ENCODE measurements around the gene GAD1. TPM values are rescaled to one million over a fixed set of nuclear protein-coding genes. Genes with fewer than 3 reads are reported as not detected.

The GAD1 gene
- total and polyA plus RNA-seq, 2 of the 4 experiments (the other 2 are of a cell fraction) = not detected

DNA sequence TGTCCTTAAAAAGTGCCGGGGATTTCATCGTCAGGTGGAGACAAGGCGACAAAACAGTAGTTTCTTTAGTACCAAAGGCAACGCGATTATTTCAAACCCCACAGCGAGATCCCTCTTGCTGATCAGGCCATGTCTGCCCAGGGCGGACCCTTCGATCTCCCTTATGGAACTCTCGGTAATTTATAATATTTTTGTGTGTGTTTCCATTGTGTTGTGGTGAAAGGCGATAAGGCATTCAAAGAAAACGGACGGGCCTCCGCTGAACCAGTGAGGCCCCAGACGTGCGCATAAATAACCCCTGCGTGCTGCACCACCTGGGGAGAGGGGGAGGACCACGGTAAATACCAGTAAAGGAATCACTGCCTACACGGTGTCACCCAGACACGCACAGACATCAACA lies 1.4 kb upstream of the GAD1 start:
- no peaks in the 10 kb centered on the region for H3K79me1 ChIP-seq (ENCODE audit: low read depth in 1 of 2, low read length in 2 of 2)
- dilution Hi-C loops (cut with HindIII; ENCODE audit: low sequenced_read_pairs, unreplicated experiment) (loop anchor here (25.0 kb wide), 1 partner anchor 403 kb away; no protein-coding TSS in a partner anchor), in situ Hi-C loops (cut with MboI; ENCODE audit: low sequenced_read_pairs) (loop anchor here (10.0 to 25.0 kb wide), 4 partner anchors 411 to 1378 kb away; no protein-coding TSS in a partner anchor), intact Hi-C loops (cut with micrococcal nuclease) (loop anchor here (10.0 kb wide), 1 partner anchor 881 kb away; no protein-coding TSS in a partner anchor)
- DNase-seq = no peak
- H4K8ac ChIP-seq (ENCODE audit: low read depth in 2 of 2, low read length in 2 of 2) = no peak overlapping the region
- no peaks in the 10 kb centered on the region for H3K9me1 ChIP-seq (ENCODE audit: insufficient read depth, low read length)
- no peak overlapping the region for H4K91ac ChIP-seq (ENCODE audit: insufficient read depth, low read depth, low read length)
- no peak overlapping the region for H3K27ac ChIP-seq (ENCODE audit: insufficient read depth, low read length)
- no peak for TF ChIP-seq MAZ (IDR thresholded peaks at IDR 0.05; ENCODE audit: borderline replicate concordance, low read depth, low read length)
- no peak for TF ChIP-seq MAFK (IDR thresholded peaks at IDR 0.05; ENCODE audit: low read depth, low read length)
- no peak for TF ChIP-seq CEBPB (IDR thresholded peaks at IDR 0.05; ENCODE audit: low read depth, low read length)
- TF ChIP-seq MXI1 (IDR thresholded peaks at IDR 0.05; ENCODE audit: borderline replicate concordance, low read depth, low read length) = no peak
- TF ChIP-seq, protein P1, sequence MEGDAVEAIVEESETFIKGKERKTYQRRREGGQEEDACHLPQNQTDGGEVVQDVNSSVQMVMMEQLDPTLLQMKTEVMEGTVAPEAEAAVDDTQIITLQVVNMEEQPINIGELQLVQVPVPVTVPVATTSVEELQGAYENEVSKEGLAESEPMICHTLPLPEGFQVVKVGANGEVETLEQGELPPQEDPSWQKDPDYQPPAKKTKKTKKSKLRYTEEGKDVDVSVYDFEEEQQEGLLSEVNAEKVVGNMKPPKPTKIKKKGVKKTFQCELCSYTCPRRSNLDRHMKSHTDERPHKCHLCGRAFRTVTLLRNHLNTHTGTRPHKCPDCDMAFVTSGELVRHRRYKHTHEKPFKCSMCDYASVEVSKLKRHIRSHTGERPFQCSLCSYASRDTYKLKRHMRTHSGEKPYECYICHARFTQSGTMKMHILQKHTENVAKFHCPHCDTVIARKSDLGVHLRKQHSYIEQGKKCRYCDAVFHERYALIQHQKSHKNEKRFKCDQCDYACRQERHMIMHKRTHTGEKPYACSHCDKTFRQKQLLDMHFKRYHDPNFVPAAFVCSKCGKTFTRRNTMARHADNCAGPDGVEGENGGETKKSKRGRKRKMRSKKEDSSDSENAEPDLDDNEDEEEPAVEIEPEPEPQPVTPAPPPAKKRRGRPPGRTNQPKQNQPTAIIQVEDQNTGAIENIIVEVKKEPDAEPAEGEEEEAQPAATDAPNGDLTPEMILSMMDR (conservative IDR thresholded peaks at IDR 0.05; ENCODE audit: low read depth, low read length) = no peak
- TF ChIP-seq NFE2L2 (IDR thresholded peaks at IDR 0.05; ENCODE audit: low read depth, low read length) = no peak
- TF ChIP-seq SMC3 (IDR thresholded peaks at IDR 0.05; ENCODE audit: low read depth, low read length) = no peak
- TF ChIP-seq RFX5 (IDR thresholded peaks at IDR 0.05; ENCODE audit: low read depth, low read length) = no peak
- TF ChIP-seq RAD21 (IDR thresholded peaks at IDR 0.05; ENCODE audit: low read length) = no peak
- TF ChIP-seq POLR2A (IDR thresholded peaks at IDR 0.05; ENCODE audit: low read depth, low read length) = no peak
- H3K4ac ChIP-seq (ENCODE audit: low read depth, low read length) = no peak overlapping the region
- H3K4me1 ChIP-seq (ENCODE audit: control insufficient read depth, insufficient read depth, low read length) = peaks cover 1% of the 10 kb centered on the region; the same call in 1 of the 2 replicates
- peaks cover 70% of the 10 kb centered on the region for H3K27me3 ChIP-seq (ENCODE audit: control insufficient read depth, insufficient read depth, low read length)
- no TSS peak for BruUV-seq (replicated peaks)
- no peak overlapping the region for H3K9ac ChIP-seq (ENCODE audit: low read depth, low read length)
- no peak overlapping the region for H2BK120ac ChIP-seq (ENCODE audit: low read depth, low read length)
- no peak for ATAC-seq (ENCODE audit: low read depth)
- H2AFZ ChIP-seq (replicated peaks; ENCODE audit: low read length, poor library complexity) = no peak overlapping the region
- H3K9me3 ChIP-seq (ENCODE audit: control insufficient read depth, insufficient read depth, low read length) = no peaks in the 10 kb centered on the region; the same call in 1 of the 2 replicates
- no peak overlapping the region for H3K4me3 ChIP-seq (ENCODE audit: insufficient read depth, low read depth, low read length)
- no peak overlapping the region for H3K14ac ChIP-seq (replicated peaks; ENCODE audit: low read depth, low read length)
- no peak overlapping the region for H3K56ac ChIP-seq (ENCODE audit: extremely low read depth, insufficient read depth, low read length)
- no peak overlapping the region for H3K4me2 ChIP-seq (ENCODE audit: low read depth, low read length)
- H2BK5ac ChIP-seq (ENCODE audit: low read depth, low read length, poor library complexity, severe bottlenecking) = no peak overlapping the region
- H2AK9ac ChIP-seq (replicated peaks; ENCODE audit: low read depth, low read length, poor library complexity) = no peak overlapping the region
- H2BK20ac ChIP-seq (ENCODE audit: low read depth, low read length) = no peak overlapping the region
- no CpG with 5 or more reads among the region's 19 CpGs for WGBS, 2 experiments (ENCODE audit: extremely low coverage in 2 of 2, insufficient read length in 1 of 2)
- H3K36me3 ChIP-seq (ENCODE audit: control insufficient read depth, insufficient read depth, low read length) = no peaks in the 10 kb centered on the region
- CTCF ChIA-PET = interaction anchor here (0.5 to 1.4 kb wide), 3 partner anchors 424 to 451 kb away, joined by 3 read pairs; no protein-coding TSS in a partner anchor
- no peak overlapping the region for H2AK5ac ChIP-seq (ENCODE audit: low read depth, low read length)
- no peak overlapping the region for H3K18ac ChIP-seq (ENCODE audit: low read depth, low read length)
- H2BK15ac ChIP-seq (ENCODE audit: low read depth, low read length) = no peak overlapping the region
- H3K23ac ChIP-seq (ENCODE audit: low read depth, low read length) = no peak overlapping the region
- no peaks in the 10 kb centered on the region for H4K20me1 ChIP-seq (ENCODE audit: insufficient read depth, low read length)
- POLR2A ChIA-PET (ENCODE audit: unreplicated experiment) = no interaction called here
- no peak overlapping the region for H4K5ac ChIP-seq (ENCODE audit: low read depth, low read length)

All from IMR-90 (cell line).